K562 (cell line): ENCODE data around the gene ERBB3. TPM values are rescaled to one million over a fixed set of nuclear protein-coding genes. Genes with fewer than 3 reads are reported as not detected.
A peak's percentile ranks its signal among the peaks of the same experiment; 100 is the strongest.

ENCODE experiments used
- CBFA2T2 ChIP-seq: fragments of 450-650 bp; conservative IDR thresholded peaks from 2 replicates; pipeline ENCODE4 v1.6.1; 2017; ENCODE audit warnings: mild to moderate bottlenecking
- CBX2 ChIP-seq: fragments of 200-600 bp; sonication (generic); IDR thresholded peaks from one replicate; pipeline ENCODE4 v1.6.1; 2012; ENCODE audit warnings: mild to moderate bottlenecking, low read length, inconsistent platforms; ENCODE audit not compliant: insufficient read depth, poor library complexity, severe bottlenecking
- HDAC3 ChIP-seq: fragments of 450-650 bp; IDR thresholded peaks from 2 replicates; pipeline ENCODE4 v1.6.1; 2018; ENCODE audit warnings: borderline replicate concordance, mild to moderate bottlenecking, moderate library complexity; ENCODE audit not compliant: partially characterized antibody
- HMGN3 ChIP-seq: IDR thresholded peaks from 2 replicates; pipeline ENCODE4 v1.6.1; 2011; ENCODE audit warnings: borderline replicate concordance, low read depth, mild to moderate bottlenecking, mixed read lengths, low read length; ENCODE audit not compliant: insufficient read length; ENCODE audit errors: extremely low read depth
- IRF2 ChIP-seq: sonication (generic); formaldehyde crosslinking; IDR thresholded peaks from 2 replicates; pipeline ENCODE4 v1.8.1; 2022; ENCODE audit warnings: mild to moderate bottlenecking, missing genetic modification reagents
- MEF2A ChIP-seq: IDR thresholded peaks from 2 replicates; pipeline ENCODE4 v1.6.1; 2011; ENCODE audit warnings: low read depth, mild to moderate bottlenecking, low read length, moderate library complexity; ENCODE audit not compliant: control insufficient read depth
- MEF2D ChIP-seq: conservative IDR thresholded peaks from 2 replicates; pipeline ENCODE4 v1.6.1; 2016; ENCODE audit warnings: low read depth, missing genetic modification characterization, missing compliant biosample characterization
- NR2C2 ChIP-seq, 2 experiments: fragments of 200-800 bp in 1 of 2; sonication (Bioruptor generic) in 1 of 2; sonication (generic) in 1 of 2; formaldehyde crosslinking in 1 of 2; IDR thresholded peaks; 2 replicates each; pipeline versions ENCODE4 v1.6.1 to v1.8.0; 2016 to 2022; ENCODE audit warnings: mild to moderate bottlenecking in 1 of 2, missing compliant biosample characterization in 1 of 2, missing genetic modification characterization in 1 of 2, missing genetic modification reagents in 1 of 2
- PCBP2 ChIP-seq: fragments of 200-400 bp; formaldehyde crosslinking; IDR thresholded peaks from 2 replicates; pipeline ENCODE4 v1.6.1; 2018; ENCODE audit warnings: low read length, low read depth, mild to moderate bottlenecking, moderate library complexity; ENCODE audit not compliant: poor library complexity, severe bottlenecking
- PHB ChIP-seq: fragments of 250-450 bp; sonication (Bioruptor Pico); IDR thresholded peaks from 2 replicates; pipeline ENCODE4 v1.5.0; 2021
- PPARD ChIP-seq: fragments of 250-450 bp; sonication (Bioruptor Pico); IDR thresholded peaks from 2 replicates; pipeline ENCODE4 v1.8.0; 2022; ENCODE audit warnings: inconsistent platforms, mild to moderate bottlenecking, moderate library complexity
- RCOR1 ChIP-seq, 2 experiments: IDR thresholded peaks; 2 replicates each; pipeline ENCODE4 v1.6.1; 2012; ENCODE audit warnings: low read depth in 2 of 2, low read length in 2 of 2, borderline replicate concordance in 1 of 2, improper control_type of control experiment in 1 of 2
- TRIM24 ChIP-seq, 2 experiments: fragments of 450-650 bp; IDR thresholded peaks; 2 replicates each; pipeline ENCODE4 v1.6.1; 2016
- ZNF23 ChIP-seq: fragments of 250-450 bp; sonication (Bioruptor Pico); IDR thresholded peaks from 2 replicates; pipeline ENCODE4 v1.4.0; 2020; ENCODE audit warnings: mild to moderate bottlenecking
- polyA plus RNA-seq, 8 experiments: library from polyadenylated mRNA; depleted of rRNA in 4 of 8; stranded (reverse) in 5 of 8; unstranded in 3 of 8; fragments of >200 nt; fragmentation: Nextera tagmentation in 2 of 8; fragmentation: Illumina TruSeq in 1 of 8; extraction: Ambion mirVana in 2 of 8; extraction: Trizol in 1 of 8; gene quantifications; 2 replicates each; pipeline versions ENCODE4 v1.2.1 to v1.2.3, GENCODE V29; 2011 to 2014; ENCODE audit warnings: inconsistent platforms in 1 of 8, missing spikeins in 1 of 8
- total RNA-seq, 7 experiments: library from RNA; depleted of rRNA in 6 of 7; stranded (reverse); fragments of >200 nt in 6 of 7; fragmentation: Illumina TruSeq in 2 of 7; extraction: Trizol in 2 of 7; gene quantifications; 2 replicates each; pipeline versions ENCODE4 v1.2.1 to v1.2.3, GENCODE V29; 2011 to 2021; ENCODE audit warnings: low replicate concordance in 1 of 7
- TF ChIP-seq, protein P1 (sequence below): fragments of 250-450 bp; sonication (Bioruptor Pico); IDR thresholded peaks from 2 replicates; pipeline ENCODE4 v1.5.0; 2021; ENCODE audit warnings: mild to moderate bottlenecking, moderate library complexity
- TF ChIP-seq, protein P2 (sequence below): fragments of 250-450 bp; sonication (Bioruptor Pico); IDR thresholded peaks from 2 replicates; pipeline ENCODE4 v1.9.0; 2021; ENCODE audit warnings: mild to moderate bottlenecking, inconsistent platforms

The ERBB3 gene
- total and polyA plus RNA-seq, 9 of the 15 experiments (the other 6 are each of a cell fraction or from before 2014, with no cell fraction given): 1.5 to 5.4 (median 3.8) TPM

DNA sequence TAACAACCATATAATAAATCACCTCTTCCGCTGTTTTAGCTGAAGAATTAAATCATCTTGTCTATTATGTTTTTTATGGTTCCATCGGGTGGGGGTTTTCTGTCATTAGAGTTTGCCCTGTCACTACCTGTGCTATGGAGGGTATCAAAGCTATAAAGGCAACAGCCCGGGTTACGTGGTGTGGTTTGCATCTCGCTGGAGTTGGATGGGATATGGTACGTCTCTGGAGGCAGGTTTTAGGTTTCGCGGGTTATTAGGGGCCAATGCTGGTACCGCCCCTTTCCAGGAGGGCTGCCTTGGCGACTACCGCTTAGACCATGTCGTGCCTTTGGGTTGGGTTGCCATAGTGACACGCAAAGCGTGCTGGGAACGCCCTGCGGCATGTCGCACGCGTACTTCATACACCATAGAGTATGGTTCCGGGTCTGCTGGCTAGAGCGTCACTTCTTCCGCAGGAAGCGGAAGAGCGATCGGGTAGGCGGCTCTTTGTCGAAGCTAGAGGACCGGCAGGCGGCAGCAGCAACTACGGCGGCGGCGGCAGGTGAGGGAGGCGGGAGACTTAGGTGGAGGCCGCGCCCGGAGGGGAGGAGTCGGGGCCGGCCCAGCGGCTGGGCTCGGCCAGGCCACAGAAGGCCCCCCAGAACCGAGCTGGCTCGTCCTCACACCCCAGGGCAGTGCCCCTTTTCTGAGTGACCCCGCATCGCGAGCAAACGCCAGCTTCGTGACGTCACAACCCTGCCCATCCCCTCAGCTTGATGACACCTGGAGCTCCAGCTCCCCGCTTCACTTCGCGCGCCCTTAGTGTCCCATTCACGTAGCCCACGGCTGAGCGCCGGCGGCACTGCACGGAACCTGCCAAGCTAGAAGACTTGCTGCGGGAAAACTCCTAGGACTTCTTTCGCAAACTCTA lies 38.1 kb downstream of the ERBB3 start, which contains the start of gene ZC3H10 (continued):
- TF ChIP-seq PCBP2 (no peak), CBX2 (no peak), MEF2A (no peak), RCOR1 (IDR thresholded peaks at IDR 0.05; ENCODE audit: borderline replicate concordance in 1 of 2, low read depth in 2 of 2, low read length in 2 of 2) (peak in 1 of 2 experiments; percentile 75; a peak in 3 of 4 replicates), TRIM24 (IDR thresholded peaks at IDR 0.05) (peak; percentile 9 to 42; a peak in 2 of 4 replicates), NR2C2 (CRISPR knock-in tag; IDR thresholded peaks at IDR 0.05) (peak; percentile 96), NR2C2 (tag; IDR thresholded peaks at IDR 0.05) (peak; percentile 99), ZNF23 (CRISPR knock-in tag) (no peak), HMGN3 (peak; percentile 54), PHB (CRISPR knock-in tag) (no peak; the same call in 1 of the 2 replicates), CBFA2T2 (no peak), IRF2 (CRISPR knock-in tag) (no peak), PPARD (CRISPR knock-in tag) (no peak), HDAC3 (peak; percentile 64), MEF2D (0 out of 2 replicates have a peak, but pooled peaks have one; percentile 22)
- TF ChIP-seq, protein P1, sequence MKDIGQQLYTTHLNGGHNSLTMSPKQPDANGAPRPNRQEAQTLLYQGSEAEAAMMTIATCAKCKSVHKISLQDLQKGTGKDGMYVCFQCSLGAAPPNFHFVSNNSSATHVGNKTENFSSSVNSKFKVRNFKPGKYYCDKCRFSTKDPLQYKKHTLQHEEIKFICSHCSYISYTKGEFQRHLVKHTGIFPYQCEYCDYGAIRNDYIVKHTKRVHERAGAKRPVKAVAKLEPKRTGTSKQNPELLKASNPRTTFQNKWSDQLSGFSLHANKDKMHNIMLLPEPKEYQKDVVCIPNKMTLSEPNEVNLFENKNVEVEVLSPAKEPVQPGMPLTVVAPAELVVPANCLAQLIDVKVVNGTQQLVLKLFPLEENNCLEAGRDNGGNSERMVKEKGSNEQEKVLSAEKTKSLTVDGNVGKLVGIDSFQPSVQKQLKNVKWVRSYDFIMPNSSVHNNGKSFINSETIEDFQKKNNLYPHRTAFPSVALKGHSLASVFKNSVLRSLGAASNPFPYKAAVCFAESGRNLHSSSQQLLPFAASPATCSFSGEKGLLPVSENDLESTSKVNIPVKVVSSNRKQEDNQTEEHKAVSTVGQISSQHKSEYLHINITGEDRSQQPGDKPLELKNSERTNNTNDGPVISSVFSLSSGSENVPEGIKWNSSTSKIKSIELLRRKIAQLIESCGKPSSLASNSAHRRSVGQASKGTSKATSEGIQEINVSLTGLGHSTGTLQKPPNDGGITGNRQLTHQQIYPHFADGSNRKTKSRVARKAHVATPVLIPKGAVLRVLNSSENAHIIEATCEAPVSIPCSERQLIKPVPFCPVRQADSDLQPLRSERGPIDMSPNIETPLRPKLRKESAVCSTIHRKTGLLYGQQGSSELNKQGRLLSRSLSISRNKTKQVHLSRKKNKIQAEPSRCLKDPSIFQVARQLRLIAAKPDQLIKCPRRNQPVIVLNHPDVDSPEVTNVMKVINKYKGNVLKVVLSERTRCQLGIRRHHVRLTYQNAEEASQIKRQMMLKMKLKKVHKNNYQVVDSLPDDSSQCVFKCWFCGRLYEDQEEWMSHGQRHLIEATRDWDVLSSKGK: no peak
- TF ChIP-seq, protein P2, sequence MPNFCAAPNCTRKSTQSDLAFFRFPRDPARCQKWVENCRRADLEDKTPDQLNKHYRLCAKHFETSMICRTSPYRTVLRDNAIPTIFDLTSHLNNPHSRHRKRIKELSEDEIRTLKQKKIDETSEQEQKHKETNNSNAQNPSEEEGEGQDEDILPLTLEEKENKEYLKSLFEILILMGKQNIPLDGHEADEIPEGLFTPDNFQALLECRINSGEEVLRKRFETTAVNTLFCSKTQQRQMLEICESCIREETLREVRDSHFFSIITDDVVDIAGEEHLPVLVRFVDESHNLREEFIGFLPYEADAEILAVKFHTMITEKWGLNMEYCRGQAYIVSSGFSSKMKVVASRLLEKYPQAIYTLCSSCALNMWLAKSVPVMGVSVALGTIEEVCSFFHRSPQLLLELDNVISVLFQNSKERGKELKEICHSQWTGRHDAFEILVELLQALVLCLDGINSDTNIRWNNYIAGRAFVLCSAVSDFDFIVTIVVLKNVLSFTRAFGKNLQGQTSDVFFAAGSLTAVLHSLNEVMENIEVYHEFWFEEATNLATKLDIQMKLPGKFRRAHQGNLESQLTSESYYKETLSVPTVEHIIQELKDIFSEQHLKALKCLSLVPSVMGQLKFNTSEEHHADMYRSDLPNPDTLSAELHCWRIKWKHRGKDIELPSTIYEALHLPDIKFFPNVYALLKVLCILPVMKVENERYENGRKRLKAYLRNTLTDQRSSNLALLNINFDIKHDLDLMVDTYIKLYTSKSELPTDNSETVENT (CRISPR knock-in tag): peak; percentile 82
